ENCODE data around the gene MYMX. TPM values are rescaled to one million over a fixed set of nuclear protein-coding genes. Genes with fewer than 3 reads are reported as not detected.

The MYMX gene
- total RNA-seq, 1 experiment from 2014 or later = not detected

- H3K9me3 ChIP-seq (ENCODE audit: control insufficient read depth in 1 of 2, insufficient read depth in 1 of 2, low read depth in 1 of 2, low read length in 2 of 2) = no peaks in the 10 kb centered on the region
- DNase-seq (ENCODE audit: low read depth, low spot score) = no peak
- peaks cover 19 to 54% of the 10 kb centered on the region in 2 experiments; a peak in 3 of 4 replicates for H3K36me3 ChIP-seq (ENCODE audit: control insufficient read depth in 1 of 2, insufficient read depth in 2 of 2, low read length in 2 of 2)
- ChIA-PET RAD21 (ENCODE audit: low non-redundant PET in 1 of 2, low total read pairs in 2 of 2, uncharacterized antibody in 2 of 2, unreplicated experiment in 2 of 2) (no interaction called here), CTCF (interaction anchor here (1.7 to 2.6 kb wide), 2 partner anchors 9 to 24 kb away, joined by 4 to 22 read pairs; partner anchors contain the start of gene SLC29A1), POLR2A (no interaction called here)
- peak overlapping the region; percentile 41; the same call in 1 of the 2 replicates for H3K27ac ChIP-seq (ENCODE audit: low read depth, low read length)
- no peak overlapping the region for H3K9ac ChIP-seq (ENCODE audit: low read length)
- H2AFZ ChIP-seq (ENCODE audit: low read depth, low read length, poor library complexity, severe bottlenecking) = no peak overlapping the region
- no peak overlapping the region for H3K4me2 ChIP-seq (ENCODE audit: low read length)
- no peaks in the 10 kb centered on the region for H4K20me1 ChIP-seq (ENCODE audit: insufficient read depth)
- ATAC-seq = no peak
- peaks cover 11% of the 10 kb centered on the region; the same call in 1 of the 2 replicates for H3K79me2 ChIP-seq (ENCODE audit: insufficient read depth, low read length)
- H3K4me1 ChIP-seq (ENCODE audit: control insufficient read depth in 1 of 2, insufficient read depth in 2 of 2, low read length in 2 of 2) = peaks cover 27 to 37% of the 10 kb centered on the region in 2 experiments
- H3K4me3 ChIP-seq (replicated peaks in 1 of 2; ENCODE audit: low read depth in 1 of 2, low read length in 2 of 2) = no peak overlapping the region
- no peaks in the 10 kb centered on the region for H3K9me2 ChIP-seq (ENCODE audit: insufficient read depth)
- intact Hi-C loops (cut with micrococcal nuclease) = no loop called here
- no TSS peak for BruUV-seq (replicated peaks)
- H3K27me3 ChIP-seq (ENCODE audit: insufficient read depth, low read length) = no peaks in the 10 kb centered on the region
- TF ChIP-seq ELF1 (IDR thresholded peaks at IDR 0.05; ENCODE audit: borderline replicate concordance, low read depth) = no peak
- TF ChIP-seq POLR2A (IDR thresholded peaks at IDR 0.05; ENCODE audit: borderline replicate concordance, extremely low read depth, insufficient read depth, insufficient read length) = no peak
- TF ChIP-seq CEBPB (IDR thresholded peaks at IDR 0.05; ENCODE audit: low read depth) = no peak
- TF ChIP-seq TCF7L2 (IDR thresholded peaks at IDR 0.05; ENCODE audit: borderline replicate concordance, extremely low read depth, insufficient read depth, insufficient read length) = no peak
- TF ChIP-seq SP1 (IDR thresholded peaks at IDR 0.05; ENCODE audit: low read depth) = no peak
- no peak for TF ChIP-seq POLR2AphosphoS5 (IDR thresholded peaks at IDR 0.05; ENCODE audit: low read depth, low read length)
- TF ChIP-seq MAX (IDR thresholded peaks at IDR 0.05) = no peak
- TF ChIP-seq ZNF274 (IDR thresholded peaks at IDR 0.05; ENCODE audit: low read depth, low read length) = no peak
- TF ChIP-seq, protein P1, sequence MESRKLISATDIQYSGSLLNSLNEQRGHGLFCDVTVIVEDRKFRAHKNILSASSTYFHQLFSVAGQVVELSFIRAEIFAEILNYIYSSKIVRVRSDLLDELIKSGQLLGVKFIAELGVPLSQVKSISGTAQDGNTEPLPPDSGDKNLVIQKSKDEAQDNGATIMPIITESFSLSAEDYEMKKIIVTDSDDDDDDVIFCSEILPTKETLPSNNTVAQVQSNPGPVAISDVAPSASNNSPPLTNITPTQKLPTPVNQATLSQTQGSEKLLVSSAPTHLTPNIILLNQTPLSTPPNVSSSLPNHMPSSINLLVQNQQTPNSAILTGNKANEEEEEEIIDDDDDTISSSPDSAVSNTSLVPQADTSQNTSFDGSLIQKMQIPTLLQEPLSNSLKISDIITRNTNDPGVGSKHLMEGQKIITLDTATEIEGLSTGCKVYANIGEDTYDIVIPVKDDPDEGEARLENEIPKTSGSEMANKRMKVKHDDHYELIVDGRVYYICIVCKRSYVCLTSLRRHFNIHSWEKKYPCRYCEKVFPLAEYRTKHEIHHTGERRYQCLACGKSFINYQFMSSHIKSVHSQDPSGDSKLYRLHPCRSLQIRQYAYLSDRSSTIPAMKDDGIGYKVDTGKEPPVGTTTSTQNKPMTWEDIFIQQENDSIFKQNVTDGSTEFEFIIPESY (IDR thresholded peaks at IDR 0.05; ENCODE audit: extremely low read depth, insufficient replicate concordance, low read length) = no peak
- no peak for TF ChIP-seq REST (IDR thresholded peaks at IDR 0.05; ENCODE audit: low read depth)
- TF ChIP-seq SIN3A (IDR thresholded peaks at IDR 0.05; ENCODE audit: low read depth) = no peak
- TF ChIP-seq YY1 (IDR thresholded peaks at IDR 0.05; ENCODE audit: extremely low read depth, insufficient replicate concordance, low read depth, low read length) = no peak
Measured at GRCh38 chr6:44232676-44233566, 16.2 kb downstream of the MYMX start.
